GM19043 (cell line): ENCODE measurements around the gene CD6.

ENCODE experiments used
- ATAC-seq: cut with Tn5 transposase; IDR thresholded peaks from one replicate; pipeline ENCODE4 v1.9.1; 2021; ENCODE audit warnings: low read depth; ENCODE audit not compliant: unreplicated experiment

Gene CD6

DNA sequence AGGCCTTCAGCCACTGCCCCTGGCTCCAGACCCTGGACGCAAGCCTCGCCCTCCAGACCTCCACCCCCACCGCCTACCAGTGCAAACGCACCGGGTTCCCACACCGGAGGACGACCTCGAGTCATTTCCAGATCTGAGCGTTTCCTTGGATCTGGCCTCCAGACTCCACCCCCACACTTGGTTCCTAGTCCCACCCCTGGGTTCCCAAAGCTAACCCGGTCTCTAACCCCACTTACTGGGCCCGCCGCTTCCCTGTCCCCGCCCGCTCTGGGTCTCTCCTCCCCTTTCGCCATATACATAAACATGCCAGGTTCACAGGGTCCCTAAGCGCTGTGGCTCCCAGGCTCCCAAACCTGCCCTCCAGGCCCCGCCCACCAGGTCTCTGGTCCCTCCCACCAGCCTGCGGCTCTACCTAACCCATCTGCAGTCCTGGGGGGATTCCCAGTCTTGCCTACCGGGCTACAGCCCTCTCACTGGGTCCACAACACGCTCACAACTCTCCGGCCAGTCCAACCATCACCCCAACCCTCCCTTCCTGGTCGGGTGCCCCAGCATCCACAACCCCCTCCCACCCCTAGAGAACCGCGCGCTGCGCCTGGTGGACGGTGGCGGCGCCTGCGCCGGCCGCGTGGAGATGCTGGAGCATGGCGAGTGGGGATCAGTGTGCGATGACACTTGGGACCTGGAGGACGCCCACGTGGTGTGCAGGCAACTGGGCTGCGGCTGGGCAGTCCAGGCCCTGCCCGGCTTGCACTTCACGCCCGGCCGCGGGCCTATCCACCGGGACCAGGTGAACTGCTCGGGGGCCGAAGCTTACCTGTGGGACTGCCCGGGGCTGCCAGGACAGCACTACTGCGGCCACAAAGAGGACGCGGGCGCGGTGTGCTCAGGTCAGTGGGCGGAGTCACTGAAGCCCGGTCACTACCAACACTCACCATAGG lies 36.7 kb downstream of the CD6 start:
- ATAC-seq: no peak

DNA sequence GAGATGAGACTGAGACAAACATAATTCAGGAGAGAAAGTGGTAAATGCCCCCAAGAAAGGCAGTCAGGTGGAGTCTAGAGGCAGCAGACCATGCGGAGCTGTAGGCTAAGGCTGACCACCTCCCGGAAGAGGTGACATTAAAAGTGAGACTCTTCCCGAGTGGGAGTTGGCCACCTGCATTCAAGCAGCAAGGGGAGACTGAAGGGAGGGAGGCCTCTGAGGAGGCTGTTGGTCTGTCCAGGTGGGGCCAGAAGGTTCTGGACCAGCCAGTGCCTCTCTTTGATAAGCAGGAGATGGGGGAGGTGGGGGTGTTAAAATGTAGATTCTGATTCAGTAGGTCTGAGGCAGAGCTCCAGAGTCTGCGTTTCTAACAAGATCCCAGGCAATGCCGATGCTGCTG lies 37.5 kb downstream of the CD6 start:
- ATAC-seq: no peak

- ATAC-seq: no peak
Measured at GRCh38 chr11:61009392-61010275, 38.2 kb downstream of the CD6 start.

GRCh38 chr11:61010466-61011228 lies 39.2 kb downstream of the CD6 start:
- no peak for ATAC-seq

- ATAC-seq: no peak
Measured at GRCh38 chr11:61011229-61011870, 39.9 kb downstream of the CD6 start.

DNA sequence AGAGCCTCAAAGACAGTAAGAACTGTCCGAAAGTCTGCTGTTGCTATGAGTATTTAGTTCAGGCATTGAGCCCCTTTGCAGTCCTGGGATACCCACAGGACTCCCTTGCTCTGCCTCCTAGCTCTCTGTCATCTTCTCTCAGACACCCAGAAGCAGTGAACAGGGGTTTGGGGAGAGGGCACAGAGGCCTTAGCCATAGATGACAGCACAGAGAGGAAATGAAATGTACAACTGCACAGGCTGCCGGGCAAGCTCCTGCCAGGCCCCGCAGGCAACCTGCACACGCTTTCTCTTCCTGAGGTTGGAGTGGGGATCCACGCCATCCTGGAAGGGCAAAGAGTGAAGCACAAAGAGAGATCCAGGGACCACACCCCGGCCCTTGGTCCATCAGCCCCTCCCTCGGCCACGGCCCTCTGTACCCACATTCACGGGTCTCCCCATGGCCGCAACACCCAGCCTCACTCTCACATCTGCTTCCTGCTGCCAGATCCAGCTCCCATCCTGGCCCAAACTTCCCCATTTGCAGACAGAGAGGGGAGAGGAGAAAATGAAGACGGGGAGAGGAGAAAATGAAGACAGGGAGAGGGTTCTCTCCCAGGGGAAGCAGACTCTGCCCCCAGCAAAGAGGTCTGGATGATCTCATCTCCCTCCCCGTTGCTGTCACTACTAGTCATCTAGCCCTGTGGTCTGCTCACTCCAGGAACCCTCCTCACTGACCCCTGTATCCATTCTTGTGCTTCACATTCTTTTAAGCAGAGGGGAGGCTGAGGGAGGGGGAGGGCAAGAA lies 40.7 kb downstream of the CD6 start:
- no peak for ATAC-seq

DNA sequence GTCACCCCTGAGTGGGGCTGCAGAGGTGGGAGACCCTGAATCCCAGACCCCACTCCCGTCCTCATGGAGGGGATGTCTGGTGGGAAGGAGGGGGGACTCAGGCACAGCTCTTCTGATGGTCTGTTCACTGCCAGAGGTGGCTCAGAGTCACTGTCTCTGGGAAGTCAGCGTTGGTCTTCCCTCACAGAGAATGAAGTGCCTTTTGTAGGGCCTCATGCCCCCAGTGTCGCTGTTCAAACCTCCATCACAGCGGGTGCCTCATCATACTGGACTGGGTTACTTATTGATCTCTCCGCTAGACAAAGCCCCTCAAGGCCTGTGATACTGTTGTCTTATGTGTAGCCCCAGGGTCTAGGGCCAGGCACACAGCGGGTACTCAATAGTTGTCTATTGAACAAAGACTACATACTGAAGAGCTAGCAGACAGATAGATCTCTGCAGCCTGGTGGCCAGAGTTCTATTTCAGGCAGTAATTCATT lies 41.3 kb downstream of the CD6 start:
- no peak for ATAC-seq

- ATAC-seq: no peak
Measured at GRCh38 chr11:61018059-61018458, 46.6 kb downstream of the CD6 start.

DNA sequence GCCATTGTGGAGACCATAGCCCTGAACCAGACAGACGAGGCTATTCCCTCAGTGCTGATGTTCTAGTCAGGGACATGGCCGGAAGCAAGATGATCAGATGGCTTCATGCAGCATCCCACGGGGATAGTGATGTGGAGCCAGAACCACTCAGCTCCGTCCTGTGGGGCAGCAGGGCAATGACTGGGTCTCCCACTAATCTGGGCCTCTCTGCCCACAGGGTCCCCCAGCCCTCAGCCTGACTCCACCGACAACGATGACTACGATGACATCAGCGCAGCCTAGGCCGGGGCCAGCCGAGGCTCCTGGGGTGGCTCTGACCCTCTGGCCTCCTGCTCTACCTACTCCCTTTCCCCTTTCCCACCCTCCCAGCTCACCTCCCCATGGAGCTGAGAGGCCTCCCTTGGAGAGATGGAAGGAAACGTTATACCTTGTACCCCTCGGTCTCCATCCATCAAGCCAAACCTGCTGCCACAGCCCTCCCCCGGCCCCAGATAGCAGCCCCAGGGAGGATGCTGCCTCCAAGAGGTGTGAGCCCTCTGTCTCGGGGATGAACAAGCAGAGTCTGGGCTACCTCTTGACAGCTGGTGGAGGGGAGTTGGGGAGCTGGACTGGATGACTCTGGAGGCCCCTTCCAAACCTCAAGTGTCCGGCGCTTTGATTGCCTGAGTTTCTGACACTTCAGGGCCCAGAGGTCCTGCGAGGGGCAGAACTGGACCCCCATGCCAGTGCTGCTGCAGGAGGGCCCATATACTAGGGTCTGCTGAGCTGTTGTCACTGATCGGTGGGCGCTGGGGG lies 47.8 kb downstream of the CD6 start:
- no peak for ATAC-seq

DNA sequence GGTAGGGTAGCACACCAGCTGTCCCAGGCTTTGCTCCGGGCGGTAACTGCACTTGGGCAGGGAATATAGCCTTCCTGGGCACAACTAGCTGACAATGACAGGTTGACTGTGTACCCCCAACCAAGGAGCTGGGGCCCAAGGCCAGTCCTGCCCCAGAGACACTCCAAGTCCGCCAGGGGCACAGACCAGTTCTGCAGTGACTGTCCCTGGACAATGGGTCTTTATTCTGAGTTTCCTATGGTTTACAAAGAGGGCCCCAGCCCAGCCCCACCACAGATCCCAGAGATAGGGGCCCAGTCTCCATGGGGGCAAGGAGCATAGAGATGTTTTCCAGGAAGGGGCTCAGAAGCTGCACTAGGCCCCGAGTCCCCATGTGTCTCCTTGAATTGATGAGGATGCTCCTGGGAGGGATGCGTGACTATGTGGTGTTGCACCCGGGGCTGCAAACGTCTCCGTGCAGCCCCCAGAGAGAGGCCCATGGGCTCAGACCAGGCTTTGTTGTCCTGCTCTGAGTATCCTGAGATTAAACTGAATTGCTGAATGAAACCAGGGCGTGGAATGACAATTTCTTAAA lies 48.4 kb downstream of the CD6 start:
- ATAC-seq: no peak

GRCh38 chr11:61020551-61021235 lies 49.2 kb downstream of the CD6 start:
- no peak for ATAC-seq

DNA sequence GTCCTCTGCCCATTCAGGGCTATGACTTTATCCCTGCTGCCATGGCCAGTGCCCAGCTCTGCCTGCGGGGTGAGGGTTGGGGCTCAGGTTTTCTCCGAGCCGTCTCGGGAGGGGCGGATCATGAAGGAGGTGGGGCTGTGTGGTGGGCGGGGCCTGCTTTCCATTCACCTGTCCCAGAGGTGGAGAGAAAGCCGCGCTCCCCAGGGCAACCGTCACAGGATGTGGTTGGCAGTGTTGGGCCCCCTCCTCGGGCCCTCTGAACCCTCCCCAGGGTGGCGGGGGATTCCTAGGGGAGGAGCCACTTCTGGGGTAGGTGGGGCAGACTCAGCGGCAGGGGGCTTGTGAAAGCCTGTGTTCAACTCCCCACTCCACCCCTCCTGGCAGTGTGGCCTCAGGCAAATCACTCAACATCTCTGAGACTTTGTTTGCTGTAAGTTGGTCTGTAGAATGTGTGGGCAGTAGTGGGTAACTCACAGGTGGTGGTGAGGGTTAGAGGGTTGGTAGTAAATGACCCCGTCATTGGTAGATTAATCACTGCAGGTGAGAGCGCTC lies 50.3 kb downstream of the CD6 start:
- ATAC-seq: no peak

DNA sequence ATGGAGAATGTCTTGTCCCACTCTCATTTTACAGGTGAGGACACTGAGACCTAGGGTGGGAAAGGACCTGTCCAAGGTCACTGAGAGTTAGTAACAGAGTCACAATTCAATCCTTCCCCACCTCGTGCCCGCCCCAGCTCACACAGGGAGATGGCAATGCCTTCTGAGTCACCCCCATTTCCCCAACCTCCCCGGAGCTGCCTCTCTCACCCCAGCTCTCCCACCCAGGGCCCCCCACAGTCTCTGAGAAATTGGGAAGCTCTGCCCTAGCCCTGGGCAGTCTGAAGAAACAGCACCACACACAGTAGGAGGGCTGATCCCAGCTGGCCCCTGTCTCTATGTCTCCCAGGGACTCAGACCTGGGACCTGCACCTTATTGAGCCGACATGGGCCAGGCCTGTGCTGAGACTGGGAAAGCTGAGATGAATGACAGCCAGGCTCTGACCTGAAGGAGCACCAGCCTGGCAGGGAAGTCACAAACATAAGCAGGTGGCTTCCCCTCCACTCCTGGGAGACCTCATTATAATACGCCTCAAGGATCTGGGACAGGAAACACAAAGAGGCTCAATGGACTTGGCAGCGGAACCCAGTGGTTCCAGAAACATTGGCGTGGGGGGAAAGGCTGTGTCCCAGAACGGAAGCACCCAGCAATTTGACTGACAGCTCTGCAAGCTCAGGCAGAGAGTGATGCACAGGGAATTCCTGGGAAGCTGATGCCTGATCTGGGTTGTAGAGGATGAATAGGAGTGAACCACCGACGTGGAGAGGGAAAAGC lies 51.0 kb downstream of the CD6 start:
- ATAC-seq: no peak

- ATAC-seq: no peak
Measured at GRCh38 chr11:61023086-61023965, 51.8 kb downstream of the CD6 start.

DNA sequence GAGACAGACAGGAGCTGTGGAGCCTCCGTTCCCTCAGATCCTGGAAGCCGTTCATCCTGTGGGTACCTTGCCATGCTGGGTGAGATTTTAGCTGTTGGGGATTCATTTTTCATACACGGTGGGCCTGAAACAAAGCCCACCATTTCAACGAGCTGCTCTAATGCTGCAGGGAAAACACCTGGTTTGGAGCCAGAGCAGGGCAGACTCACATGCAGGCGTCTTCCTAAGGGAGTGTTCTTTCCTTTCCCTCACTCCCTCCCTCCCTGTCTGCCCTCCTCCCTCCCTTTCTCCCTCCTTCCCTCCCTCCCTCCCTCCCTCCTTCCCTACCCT lies 52.5 kb downstream of the CD6 start:
- no peak for ATAC-seq
